CD14-positive monocyte (primary cell): ENCODE measurements around the gene ROR1. TPM values are rescaled to one million over a fixed set of nuclear protein-coding genes. Genes with fewer than 3 reads are reported as not detected.

Source experiments
- DNase-seq, 3 donors: peaks; one replicate each; pipeline ENCODE4 v3.0.0-alpha.2; 2011 to 2022
- H2AFZ ChIP-seq: 2 replicates; pipeline ENCODE4 v1.6.0; 2012; ENCODE audit warnings: mild to moderate bottlenecking, low read depth, low read length, inconsistent platforms; ENCODE audit not compliant: insufficient read depth, poor library complexity, severe bottlenecking
- H3K27ac ChIP-seq, 2 donors: 1 replicate in 1 of 2; 2 replicates in 1 of 2; pipeline ENCODE4 v1.5.1; 2012 to 2013; ENCODE audit warnings: low read length in 2 of 2, control low read depth in 1 of 2, inconsistent platforms in 1 of 2, low read depth in 1 of 2, mild to moderate bottlenecking in 1 of 2
- H3K27me3 ChIP-seq, 2 donors: one replicate each; pipeline versions ENCODE4 v1.6.0 to v1.6.1; 2011 to 2013; ENCODE audit warnings: low read length in 2 of 2; ENCODE audit not compliant: control insufficient read depth in 2 of 2, insufficient read depth in 2 of 2
- H3K36me3 ChIP-seq, 2 donors: replicated peaks in 1 of 2; 1 replicate in 1 of 2; 2 replicates in 1 of 2; pipeline versions ENCODE4 v1.5.1 to v1.6.1; 2012 to 2013; ENCODE audit warnings: low read length in 2 of 2, control low read depth in 1 of 2, inconsistent platforms in 1 of 2, mild to moderate bottlenecking in 1 of 2; ENCODE audit not compliant: insufficient read depth in 2 of 2, control insufficient read depth in 1 of 2
- H3K4me1 ChIP-seq, 2 donors: 1 replicate in 1 of 2; 2 replicates in 1 of 2; pipeline versions ENCODE4 v1.5.1 to v1.6.1; 2012 to 2013; ENCODE audit warnings: low read length in 2 of 2, control low read depth in 1 of 2, inconsistent platforms in 1 of 2, mild to moderate bottlenecking in 1 of 2, moderate library complexity in 1 of 2; ENCODE audit not compliant: insufficient read depth in 2 of 2, control insufficient read depth in 1 of 2
- H3K4me2 ChIP-seq: replicated peaks from 2 replicates; pipeline ENCODE3; 2012; ENCODE audit warnings: low read length, moderate library complexity, mild to moderate bottlenecking; ENCODE audit not compliant: poor library complexity, severe bottlenecking; ENCODE audit errors: extremely low read depth
- H3K4me3 ChIP-seq, 3 experiments: fragments of 200-600 bp in 1 of 3; sonication (generic) in 1 of 3; replicated peaks in 1 of 3; 1 replicate in 2 of 3; 2 replicates in 1 of 3; pipeline ENCODE4 v1.5.1; 2011 to 2013; ENCODE audit warnings: low read length in 3 of 3, mild to moderate bottlenecking in 3 of 3, control low read depth in 2 of 3, low read depth in 2 of 3, inconsistent platforms in 1 of 3, moderate library complexity in 1 of 3
- H3K79me2 ChIP-seq: 2 replicates; pipeline ENCODE4 v1.6.0; 2012; ENCODE audit warnings: mild to moderate bottlenecking, control low read depth, inconsistent platforms, low read length, moderate library complexity; ENCODE audit not compliant: insufficient read depth
- H3K9ac ChIP-seq: 2 replicates; pipeline ENCODE4 v1.6.0; 2017; ENCODE audit warnings: low read length, mild to moderate bottlenecking; ENCODE audit not compliant: insufficient read depth, poor library complexity, severe bottlenecking
- H3K9me3 ChIP-seq, 2 donors: replicated peaks in 1 of 2; 1 replicate in 1 of 2; 2 replicates in 1 of 2; pipeline versions ENCODE4 v1.5.1 to v1.6.1; 2012 to 2013; ENCODE audit warnings: low read length in 2 of 2, control low read depth in 1 of 2; ENCODE audit not compliant: control insufficient read depth in 1 of 2, insufficient read depth in 1 of 2
- H4K20me1 ChIP-seq: 2 replicates; pipeline ENCODE4 v1.6.0; 2012; ENCODE audit warnings: mild to moderate bottlenecking, low read length, control low read depth, moderate library complexity; ENCODE audit not compliant: insufficient read depth
- H3K27ac Mint-ChIP-seq, 7 donors: one replicate each; pipeline ENCODE4 v1.8.0; 2020; ENCODE audit warnings: mild to moderate bottlenecking in 7 of 7, mixed read lengths in 7 of 7, moderate library complexity in 6 of 7, inconsistent platforms in 2 of 7
- H3K27me3 Mint-ChIP-seq, 3 donors: one replicate each; pipeline ENCODE4 v1.8.0; 2021 to 2022; ENCODE audit warnings: low read depth in 3 of 3, mild to moderate bottlenecking in 3 of 3, mixed read lengths in 3 of 3, moderate library complexity in 3 of 3, inconsistent platforms in 1 of 3
- H3K36me3 Mint-ChIP-seq, 2 donors: one replicate each; pipeline ENCODE4 v1.8.0; 2020; ENCODE audit warnings: mixed read lengths in 2 of 2, inconsistent platforms in 1 of 2, mild to moderate bottlenecking in 1 of 2
- H3K4me1 Mint-ChIP-seq: one replicate; pipeline ENCODE4 v1.8.0; 2020; ENCODE audit warnings: mild to moderate bottlenecking, mixed read lengths
- H3K4me3 Mint-ChIP-seq, 2 donors: one replicate each; pipeline ENCODE4 v1.8.0; 2020; ENCODE audit warnings: mild to moderate bottlenecking in 2 of 2, mixed read lengths in 2 of 2, moderate library complexity in 1 of 2
- H3K9me3 Mint-ChIP-seq, 7 donors: one replicate each; pipeline ENCODE4 v1.8.0; 2020 to 2022; ENCODE audit warnings: mixed read lengths in 7 of 7, mild to moderate bottlenecking in 6 of 7, moderate library complexity in 6 of 7, inconsistent platforms in 2 of 7
- CTCF ChIP-seq: fragments of 200-600 bp; IDR thresholded peaks from one replicate; pipeline ENCODE4 v1.8.0; 2022; ENCODE audit warnings: antibody characterized with exemption, mild to moderate bottlenecking
- WGBS: methylation state at CpG from one replicate; pipeline ENCODE4 v1.1.5; 2013; ENCODE audit warnings: missing lambda C conversion rate; ENCODE audit not compliant: insufficient coverage; 5-methylcytosine and 5-hydroxymethylcytosine counted together
- intact Hi-C, 2 donors: fragments of 100-400 bp; cut with micrococcal nuclease; formaldehyde crosslinking; loops; one replicate each; pipeline versions ENCODE4 v1.15.0 to v1.15.1; 2023
- polyA plus RNA-seq, 3 donors: library from polyadenylated mRNA; depleted of rRNA in 1 of 3; unstranded in 2 of 3; stranded (reverse) in 1 of 3; fragments of 300-500 nt in 2 of 3; fragments of >200 nt in 1 of 3; fragmentation: Illumina TruSeq in 2 of 3; gene quantifications; 1 replicate in 2 of 3; 2 replicates in 1 of 3; pipeline ENCODE4 v1.2.3, GENCODE V29; 2012 to 2021

Gene ROR1
- polyA plus RNA-seq, 3 donors: not detected

DNA sequence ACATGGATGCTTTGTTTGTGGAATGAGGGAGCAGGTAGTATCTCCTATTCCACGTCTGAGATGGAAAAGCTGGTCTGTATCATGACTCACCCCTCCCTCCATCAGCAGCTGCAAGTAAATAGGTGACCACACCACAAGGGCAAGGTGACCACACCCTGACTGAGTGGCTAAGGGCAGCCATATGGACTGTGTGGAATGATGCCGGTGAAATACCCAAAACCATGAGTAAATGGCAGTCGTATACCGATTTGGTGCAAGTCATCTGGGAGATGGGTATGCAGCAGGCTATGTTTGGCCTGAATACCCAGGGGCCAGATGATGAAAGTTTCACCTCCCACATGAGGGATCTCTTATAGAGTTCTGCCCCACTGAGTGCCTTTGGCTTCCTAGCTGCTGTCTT lies 413.8 kb downstream of the ROR1 start:
- no peaks in the 10 kb centered on the region for H3K4me1 Mint-ChIP-seq
- Histone ChIP-seq H3K79me2 (no peaks in the 10 kb centered on the region), H3K27me3 (no peaks in the 10 kb centered on the region), H3K36me3 (no peaks in the 10 kb centered on the region), H3K4me1 (no peaks in the 10 kb centered on the region), H3K4me3 (no peak overlapping the region), H3K9me3 (peaks cover 0 to 6% of the 10 kb centered on the region in 2 donors), H2AFZ (no peak overlapping the region), H4K20me1 (no peaks in the 10 kb centered on the region), H3K27ac (no peak overlapping the region), H3K4me2 (no peak overlapping the region), H3K9ac (no peak overlapping the region)
- no peak for TF ChIP-seq CTCF
- peaks cover 0 to 2% (median 2%) of the 10 kb centered on the region in 3 donors for H3K27me3 Mint-ChIP-seq
- no peaks in the 10 kb centered on the region for H3K36me3 Mint-ChIP-seq
- no peak for DNase-seq
- no peak overlapping the region for H3K4me3 Mint-ChIP-seq
- 95% methylated on average over 3 of the region's 4 CpGs for WGBS
- no peak overlapping the region for H3K27ac Mint-ChIP-seq
- H3K9me3 Mint-ChIP-seq: peaks cover 0 to 6% (median 0%) of the 10 kb centered on the region in 7 donors
- intact Hi-C loops: no loop called here

DNA sequence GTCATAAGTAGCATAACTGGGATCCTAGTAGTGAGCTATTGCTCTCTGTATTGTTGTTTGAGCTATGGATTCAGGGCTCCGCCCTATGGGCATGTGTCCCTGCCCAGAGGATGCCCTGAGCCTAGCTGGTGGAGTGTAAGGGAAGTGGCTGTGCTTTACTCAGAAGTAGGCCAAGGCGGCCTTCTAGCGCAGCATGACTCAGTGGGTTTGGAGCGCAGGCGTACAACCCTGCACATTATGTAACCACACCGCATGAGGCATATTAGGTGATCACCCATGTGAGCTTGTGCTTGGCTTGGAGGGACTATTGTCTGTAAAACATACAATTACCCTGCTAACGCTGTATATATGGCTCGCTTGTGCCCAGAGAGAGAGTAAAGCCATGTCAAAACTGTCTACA lies 418.5 kb downstream of the ROR1 start:
- Mint-ChIP-seq H3K4me1 (peaks cover 2% of the 10 kb centered on the region), H3K9me3 (peaks cover 0 to 6% (median 0%) of the 10 kb centered on the region in 7 donors), H3K27me3 (peaks cover 0 to 2% (median 2%) of the 10 kb centered on the region in 3 donors), H3K27ac (peak overlapping the region in 1 of 7 donors; percentile 2), H3K36me3 (no peaks in the 10 kb centered on the region), H3K4me3 (no peak overlapping the region)
- Histone ChIP-seq H3K4me3 (no peak overlapping the region), H3K9ac (no peak overlapping the region), H3K27ac (no peak overlapping the region), H3K36me3 (no peaks in the 10 kb centered on the region), H4K20me1 (no peaks in the 10 kb centered on the region), H3K9me3 (peaks cover 0 to 6% of the 10 kb centered on the region in 2 donors), H3K79me2 (no peaks in the 10 kb centered on the region), H3K4me1 (no peaks in the 10 kb centered on the region), H2AFZ (no peak overlapping the region), H3K4me2 (no peak overlapping the region), H3K27me3 (no peaks in the 10 kb centered on the region)
- DNase-seq: no peak
- intact Hi-C loops: no loop called here
- no peak for TF ChIP-seq CTCF
- WGBS: 100% methylated on average over 2 of the region's 8 CpGs
